ENCODE measurements around the gene ANKS1B. TPM values are rescaled to one million over a fixed set of nuclear protein-coding genes. Genes with fewer than 3 reads are reported as not detected.

The ANKS1B gene
- total RNA-seq, 1 experiment from 2014 or later, result 0.61 TPM

- Mint-ChIP-seq H3K27me3 (ENCODE audit: insufficient read depth, unreplicated experiment) (no peaks in the 10 kb centered on the region), H3K36me3 (ENCODE audit: insufficient read depth, unreplicated experiment) (no peaks in the 10 kb centered on the region), H3K9me3 (ENCODE audit: unreplicated experiment) (peaks cover 24% of the 10 kb centered on the region), H3K4me1 (ENCODE audit: low read depth, unreplicated experiment) (no peaks in the 10 kb centered on the region), H3K4me3 (ENCODE audit: unreplicated experiment) (no peak overlapping the region), H3K27ac (ENCODE audit: unreplicated experiment) (no peak overlapping the region)
- no peaks in the 10 kb centered on the region for H3K27me3 ChIP-seq (replicated peaks; ENCODE audit: control insufficient read depth, insufficient read depth, low read length)
- TF ChIP-seq, protein P1, sequence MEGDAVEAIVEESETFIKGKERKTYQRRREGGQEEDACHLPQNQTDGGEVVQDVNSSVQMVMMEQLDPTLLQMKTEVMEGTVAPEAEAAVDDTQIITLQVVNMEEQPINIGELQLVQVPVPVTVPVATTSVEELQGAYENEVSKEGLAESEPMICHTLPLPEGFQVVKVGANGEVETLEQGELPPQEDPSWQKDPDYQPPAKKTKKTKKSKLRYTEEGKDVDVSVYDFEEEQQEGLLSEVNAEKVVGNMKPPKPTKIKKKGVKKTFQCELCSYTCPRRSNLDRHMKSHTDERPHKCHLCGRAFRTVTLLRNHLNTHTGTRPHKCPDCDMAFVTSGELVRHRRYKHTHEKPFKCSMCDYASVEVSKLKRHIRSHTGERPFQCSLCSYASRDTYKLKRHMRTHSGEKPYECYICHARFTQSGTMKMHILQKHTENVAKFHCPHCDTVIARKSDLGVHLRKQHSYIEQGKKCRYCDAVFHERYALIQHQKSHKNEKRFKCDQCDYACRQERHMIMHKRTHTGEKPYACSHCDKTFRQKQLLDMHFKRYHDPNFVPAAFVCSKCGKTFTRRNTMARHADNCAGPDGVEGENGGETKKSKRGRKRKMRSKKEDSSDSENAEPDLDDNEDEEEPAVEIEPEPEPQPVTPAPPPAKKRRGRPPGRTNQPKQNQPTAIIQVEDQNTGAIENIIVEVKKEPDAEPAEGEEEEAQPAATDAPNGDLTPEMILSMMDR (IDR thresholded peaks at IDR 0.05; ENCODE audit: insufficient read depth in 1 of 2, low read depth in 1 of 2, low read length in 1 of 2, severe bottlenecking in 1 of 2, unreplicated experiment in 1 of 2), result no peak
- intact Hi-C loops (cut with micrococcal nuclease; ENCODE audit: unreplicated experiment), result no loop called here
- H3K9me3 ChIP-seq, result no peaks in the 10 kb centered on the region
- H3K4me3 ChIP-seq (ENCODE audit: low read depth, low read length), result no peak overlapping the region
- H3K4me1 ChIP-seq, result no peaks in the 10 kb centered on the region
- ChIA-PET POLR2A (no interaction called here), CTCF (no interaction called here)
- no TSS peak for BruUV-seq (replicated peaks)
- no peak for DNase-seq
- no peaks in the 10 kb centered on the region for H3K36me3 ChIP-seq (ENCODE audit: control insufficient read depth, insufficient read depth, low read length)
Observed at GRCh38 chr12:99213047-99213446, 771.7 kb downstream of the ANKS1B start.

GRCh38 chr12:99212275-99212674 is 772.5 kb downstream of the ANKS1B start:
- no TSS peak for BruUV-seq (replicated peaks)
- intact Hi-C loops (cut with micrococcal nuclease; ENCODE audit: unreplicated experiment), result no loop called here
- Mint-ChIP-seq H3K9me3 (ENCODE audit: unreplicated experiment) (peaks cover 24% of the 10 kb centered on the region), H3K27ac (ENCODE audit: unreplicated experiment) (no peak overlapping the region), H3K36me3 (ENCODE audit: insufficient read depth, unreplicated experiment) (no peaks in the 10 kb centered on the region), H3K4me3 (ENCODE audit: unreplicated experiment) (no peak overlapping the region), H3K27me3 (ENCODE audit: insufficient read depth, unreplicated experiment) (no peaks in the 10 kb centered on the region), H3K4me1 (ENCODE audit: low read depth, unreplicated experiment) (no peaks in the 10 kb centered on the region)
- H3K4me3 ChIP-seq (ENCODE audit: low read depth, low read length), result no peak overlapping the region
- TF ChIP-seq, protein P1 (IDR thresholded peaks at IDR 0.05; ENCODE audit: insufficient read depth in 1 of 2, low read depth in 1 of 2, low read length in 1 of 2, severe bottlenecking in 1 of 2, unreplicated experiment in 1 of 2), result no peak
- no peaks in the 10 kb centered on the region for H3K9me3 ChIP-seq
- no peaks in the 10 kb centered on the region for H3K27me3 ChIP-seq (replicated peaks; ENCODE audit: control insufficient read depth, insufficient read depth, low read length)
- no peaks in the 10 kb centered on the region for H3K36me3 ChIP-seq (ENCODE audit: control insufficient read depth, insufficient read depth, low read length)
- no peaks in the 10 kb centered on the region for H3K4me1 ChIP-seq
- CTCF ChIA-PET, result no interaction called here
- no peak for DNase-seq
- POLR2A ChIA-PET, result no interaction called here

GRCh38 chr12:99205111-99205510 is 779.6 kb downstream of the ANKS1B start:
- H3K27me3 Mint-ChIP-seq (ENCODE audit: insufficient read depth, unreplicated experiment), result peaks cover 3% of the 10 kb centered on the region
- no peak for DNase-seq
- no peaks in the 10 kb centered on the region for H3K36me3 Mint-ChIP-seq (ENCODE audit: insufficient read depth, unreplicated experiment)
- H3K4me1 ChIP-seq, result no peaks in the 10 kb centered on the region
- TF ChIP-seq, protein P1 (IDR thresholded peaks at IDR 0.05; ENCODE audit: insufficient read depth in 1 of 2, low read depth in 1 of 2, low read length in 1 of 2, severe bottlenecking in 1 of 2, unreplicated experiment in 1 of 2), result no peak
- ChIA-PET CTCF (no interaction called here), POLR2A (no interaction called here)
- no peak overlapping the region for H3K4me3 ChIP-seq (ENCODE audit: low read depth, low read length)
- intact Hi-C loops (cut with micrococcal nuclease; ENCODE audit: unreplicated experiment), result no loop called here
- BruUV-seq (replicated peaks), result no TSS peak
- H3K36me3 ChIP-seq (ENCODE audit: control insufficient read depth, insufficient read depth, low read length), result no peaks in the 10 kb centered on the region
- no peak overlapping the region for H3K4me3 Mint-ChIP-seq (ENCODE audit: unreplicated experiment)
- peaks cover 15% of the 10 kb centered on the region for H3K9me3 Mint-ChIP-seq (ENCODE audit: unreplicated experiment)
- H3K4me1 Mint-ChIP-seq (ENCODE audit: low read depth, unreplicated experiment), result no peaks in the 10 kb centered on the region
- no peak overlapping the region for H3K27ac Mint-ChIP-seq (ENCODE audit: unreplicated experiment)
- H3K9me3 ChIP-seq, result no peaks in the 10 kb centered on the region
- H3K27me3 ChIP-seq (replicated peaks; ENCODE audit: control insufficient read depth, insufficient read depth, low read length), result no peaks in the 10 kb centered on the region

All from Caco-2 (cell line).